ENCODE results near the gene FGD4.

FGD4 gene

GRCh38 chr12:32413412-32413811 lies 14.1 kb downstream of the FGD4 start:
- DNase-seq: no peak

DNA sequence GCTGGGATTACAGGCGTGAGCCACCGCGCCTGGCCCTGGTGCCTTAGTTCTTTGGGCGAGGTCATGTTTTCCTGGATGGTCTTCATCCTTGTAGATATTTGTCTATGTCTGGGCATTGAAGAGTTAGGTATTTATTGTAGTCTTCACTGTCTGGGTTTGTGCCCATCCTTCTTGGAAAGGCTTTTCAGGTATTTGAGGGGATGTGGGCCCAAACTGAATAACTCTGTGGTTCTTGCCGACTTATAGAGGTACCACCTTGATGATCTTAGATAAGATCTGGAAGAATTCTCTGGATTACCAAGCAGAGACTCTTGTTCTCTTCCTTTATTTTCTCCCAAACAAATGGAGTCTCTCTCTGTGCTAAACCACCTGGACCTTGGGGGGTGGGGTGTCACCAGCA lies 18.9 kb downstream of the FGD4 start:
- DNase-seq: no peak

- DNase-seq: no peak
These were observed 19.7 kb downstream of the FGD4 start for GRCh38 chr12:32418903-32419519.

DNA sequence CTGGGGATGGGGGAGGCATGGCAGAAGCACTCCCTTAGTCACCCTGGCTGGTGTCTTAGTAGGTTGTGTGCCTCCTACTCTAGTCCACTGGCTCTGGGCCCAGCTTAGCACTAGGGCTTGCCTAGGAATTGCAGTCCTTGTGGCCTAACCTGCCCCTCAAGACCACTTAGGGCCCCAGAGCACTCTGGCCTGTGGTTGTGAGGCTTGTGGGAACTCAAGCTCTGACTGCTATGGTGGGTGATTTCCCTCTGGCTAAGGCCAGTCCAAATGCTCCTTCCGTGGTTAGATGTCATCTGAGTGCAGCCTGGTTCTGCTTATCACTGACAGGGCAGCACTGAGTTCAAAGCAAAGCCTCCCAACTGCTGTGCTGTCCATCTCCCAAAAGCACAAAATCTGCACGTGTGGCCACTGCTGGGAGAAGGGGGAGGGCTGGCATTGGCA lies 20.2 kb downstream of the FGD4 start:
- no peak for DNase-seq

DNA sequence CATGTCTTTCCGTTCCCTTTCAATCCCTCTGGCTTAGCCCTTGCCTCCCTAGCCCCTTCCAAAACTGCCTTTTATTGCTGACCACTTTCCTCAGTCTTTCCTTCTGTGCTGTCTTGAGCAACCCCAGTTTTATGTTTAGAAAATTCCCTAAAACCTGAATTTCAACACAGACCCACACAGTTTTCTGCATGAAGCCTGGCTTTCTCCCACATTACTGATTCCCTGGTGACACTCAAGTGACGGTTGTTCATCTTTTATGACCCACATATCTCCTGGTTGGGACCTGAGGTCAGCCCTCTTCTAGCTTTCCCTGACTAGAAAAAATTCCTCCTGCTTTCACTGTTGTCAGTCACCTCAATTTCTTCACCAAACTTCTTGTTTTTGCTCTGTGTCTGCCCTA lies 21.0 kb downstream of the FGD4 start:
- DNase-seq: no peak

DNA sequence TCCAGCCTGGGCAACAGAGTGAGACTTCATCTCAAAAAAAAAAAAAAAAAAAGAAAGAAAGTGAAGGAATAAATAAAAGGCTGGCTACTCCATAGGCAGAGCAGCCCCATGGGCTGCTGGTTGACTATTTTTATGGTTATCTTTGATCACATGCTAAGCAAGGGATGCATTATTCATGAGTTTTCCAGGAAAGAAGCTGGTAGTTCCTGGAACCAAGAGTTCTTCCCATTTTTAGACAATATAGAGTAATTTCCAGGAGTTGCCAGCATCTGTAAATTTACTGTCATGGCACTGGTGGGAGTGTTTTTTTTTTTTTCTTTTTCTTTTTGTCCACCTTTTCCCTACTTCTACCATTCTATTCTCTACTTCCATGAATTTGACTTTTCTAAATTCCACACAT lies 24.2 kb downstream of the FGD4 start:
- DNase-seq: no peak

DNA sequence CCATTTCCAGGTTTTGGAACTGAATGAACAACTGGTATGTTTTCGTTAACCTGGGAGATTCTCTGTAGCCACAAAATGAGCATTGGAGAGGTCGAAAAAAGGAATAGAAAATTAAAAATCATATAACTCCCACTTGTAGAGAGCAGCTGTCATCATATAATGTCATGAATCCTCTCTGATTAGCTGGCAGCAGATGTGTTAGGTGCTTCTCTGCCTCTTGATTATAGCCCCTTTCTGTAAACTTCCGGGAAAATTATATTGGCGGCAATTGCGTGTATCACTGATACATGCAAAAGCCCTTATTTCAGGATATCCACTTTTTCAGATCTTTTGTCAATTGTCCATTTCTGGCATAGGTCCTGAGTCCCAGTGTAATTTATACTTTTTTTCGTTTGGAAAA lies 31.7 kb downstream of the FGD4 start:
- DNase-seq: no peak

- DNase-seq: no peak
These were observed 36.8 kb downstream of the FGD4 start for GRCh38 chr12:32435921-32436705.

DNA sequence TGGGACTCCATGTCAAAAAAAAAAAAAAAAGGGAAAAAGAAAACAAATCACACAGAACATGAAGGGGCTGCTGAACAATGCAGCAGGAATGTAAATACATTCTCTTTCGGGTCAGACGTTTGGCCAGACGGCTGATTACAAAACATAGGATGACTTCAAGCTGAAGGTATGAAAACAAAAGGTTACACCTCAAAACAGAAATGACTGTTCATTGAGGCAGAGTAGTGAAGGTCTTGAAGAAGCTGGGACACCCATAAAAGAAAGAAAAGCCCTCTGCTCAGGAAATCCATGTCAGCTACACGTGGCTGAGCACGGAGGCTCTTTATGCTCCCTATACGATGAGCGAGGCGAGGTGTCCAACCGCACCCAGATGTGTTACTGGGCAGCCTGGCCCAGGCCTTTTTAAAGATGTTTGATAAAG lies 37.7 kb downstream of the FGD4 start:
- no peak for DNase-seq

GRCh38 chr12:32440120-32440865 lies 40.9 kb downstream of the FGD4 start:
- DNase-seq: no peak

GRCh38 chr12:32443491-32443890 lies 44.1 kb downstream of the FGD4 start:
- no peak for DNase-seq

DNA sequence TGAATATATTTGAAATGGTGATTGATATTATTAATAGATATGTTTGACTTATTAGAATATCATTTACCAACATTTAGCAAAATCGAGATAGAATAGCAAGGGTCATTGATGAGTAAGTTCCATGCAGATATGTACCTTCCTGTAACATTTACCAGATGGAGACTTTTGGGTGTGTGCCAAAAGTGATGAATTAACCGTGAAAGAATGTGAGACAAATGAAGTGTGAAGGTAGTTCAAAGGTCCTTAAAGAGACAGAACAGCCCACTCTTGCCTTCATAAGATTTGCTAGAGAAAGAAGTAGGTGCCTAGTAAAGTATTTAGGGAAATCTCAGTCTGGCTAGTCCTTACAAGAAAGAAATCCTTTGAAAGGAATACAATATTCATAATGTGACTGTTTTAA lies 45.5 kb downstream of the FGD4 start:
- DNase-seq: no peak

DNA sequence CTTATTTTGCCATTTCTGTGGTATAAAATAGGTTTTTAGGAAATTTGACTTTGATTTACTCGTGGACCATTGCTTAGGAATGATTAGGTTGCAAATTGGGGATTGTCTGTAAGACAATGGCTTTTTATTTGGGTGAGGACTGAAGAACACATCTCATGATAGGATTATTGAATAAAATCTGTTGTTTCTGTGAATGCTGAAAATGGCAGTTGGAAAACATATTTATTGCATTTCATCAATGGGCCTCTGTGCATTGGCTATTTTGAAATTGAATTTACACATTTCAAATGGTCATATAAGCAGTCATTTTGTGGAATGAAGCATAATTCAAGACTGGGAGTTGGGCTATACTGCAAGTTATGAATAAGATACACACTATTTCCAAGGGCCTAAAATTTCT lies 46.0 kb downstream of the FGD4 start:
- no peak for DNase-seq

DNA sequence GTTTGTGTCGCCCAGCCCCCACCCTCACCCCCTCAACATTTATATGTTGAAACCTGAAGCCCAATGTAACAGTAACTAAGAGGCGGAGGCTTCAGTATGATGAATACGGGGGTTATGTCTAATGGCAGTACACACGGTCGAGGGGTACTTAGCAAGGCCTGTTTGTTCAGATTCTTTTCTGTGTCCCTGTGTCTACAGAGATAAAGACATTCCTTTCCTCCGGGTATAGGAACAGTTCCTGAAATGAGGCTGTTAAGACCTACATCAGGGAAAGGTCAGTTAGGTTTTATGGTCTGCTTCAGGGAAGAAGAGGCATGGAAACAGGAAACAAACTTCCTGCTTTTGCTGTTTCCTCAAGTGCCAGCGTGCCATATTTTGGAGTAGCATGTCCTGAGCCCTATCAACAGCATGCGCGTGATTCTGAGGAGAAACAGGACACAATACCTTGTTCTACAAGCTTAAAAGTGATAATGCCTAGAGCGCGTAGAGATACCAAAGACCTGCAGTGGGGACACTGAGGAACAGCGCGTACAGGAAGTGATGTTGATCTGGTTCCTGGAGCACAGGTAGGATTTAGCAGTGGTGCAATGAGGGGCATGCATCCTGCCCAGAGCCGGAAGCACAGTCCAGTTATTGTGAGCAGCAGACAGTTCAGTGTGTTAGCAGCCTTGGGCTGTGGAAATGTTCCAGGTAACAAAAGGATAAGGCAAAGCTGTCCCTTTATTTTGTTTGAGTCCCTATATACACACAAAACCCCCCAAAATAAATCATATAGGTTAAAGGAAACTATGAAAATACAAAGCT lies 47.2 kb downstream of the FGD4 start:
- DNase-seq: no peak

DNA sequence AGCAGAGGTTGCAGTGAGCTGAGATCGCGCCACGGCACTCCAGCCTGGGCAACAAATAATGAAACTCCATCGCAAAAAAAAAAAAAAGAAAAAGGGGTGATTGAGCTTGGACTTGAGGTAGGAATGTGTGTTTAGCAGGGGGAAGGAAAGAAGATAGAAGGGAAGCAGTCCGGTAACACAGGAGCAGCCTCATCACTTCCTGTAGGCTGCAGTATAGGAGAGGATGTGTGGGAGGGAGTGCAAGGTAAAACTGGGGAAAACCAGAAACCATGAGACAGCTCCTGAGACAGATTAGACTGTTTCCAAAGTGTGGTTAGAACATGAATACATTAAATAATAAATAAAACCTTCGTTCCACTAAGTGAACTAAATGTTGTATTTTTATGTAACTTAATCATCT lies 49.2 kb downstream of the FGD4 start:
- DNase-seq: no peak

DNA sequence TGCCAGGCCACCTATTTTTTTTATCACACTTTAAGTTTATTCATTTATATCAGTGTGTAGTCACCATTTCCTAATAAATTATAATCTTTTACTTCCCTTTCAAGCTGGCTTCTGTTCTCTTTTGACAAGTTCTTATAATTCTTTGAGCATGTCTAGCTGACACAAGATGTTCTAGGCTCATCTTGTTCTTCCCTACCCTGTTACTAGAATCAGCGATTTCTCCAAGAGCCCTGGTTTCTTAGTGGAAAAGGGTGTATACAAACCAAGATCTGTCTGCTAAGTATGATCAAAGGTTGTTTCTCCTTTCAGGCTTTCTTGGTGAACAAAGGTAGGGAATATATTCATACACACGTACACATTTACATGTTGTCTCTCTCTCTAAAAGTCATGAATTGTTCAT lies 51.0 kb downstream of the FGD4 start:
- DNase-seq: no peak

- DNase-seq: no peak
These were observed 51.4 kb downstream of the FGD4 start for GRCh38 chr12:32450768-32451167.

DNA sequence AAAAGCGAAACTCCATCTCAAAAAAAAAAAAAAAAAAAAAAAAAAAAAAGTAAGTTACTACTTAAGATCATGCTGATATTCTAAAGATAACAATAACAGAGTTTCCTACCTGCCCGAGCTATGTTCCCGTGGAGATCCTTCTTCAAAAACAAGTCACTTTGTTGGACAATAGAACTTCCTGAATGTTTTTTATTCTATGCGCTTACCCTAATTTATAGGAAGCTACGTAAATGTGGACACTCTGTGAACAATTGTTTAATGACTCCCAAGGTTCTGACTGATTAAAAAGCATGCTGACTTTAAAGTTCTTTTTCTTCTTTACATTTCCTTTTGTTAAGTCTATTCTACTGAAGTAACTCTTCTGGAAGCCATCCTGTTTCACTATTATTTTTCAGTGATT lies 52.5 kb downstream of the FGD4 start:
- DNase-seq: no peak

DNA sequence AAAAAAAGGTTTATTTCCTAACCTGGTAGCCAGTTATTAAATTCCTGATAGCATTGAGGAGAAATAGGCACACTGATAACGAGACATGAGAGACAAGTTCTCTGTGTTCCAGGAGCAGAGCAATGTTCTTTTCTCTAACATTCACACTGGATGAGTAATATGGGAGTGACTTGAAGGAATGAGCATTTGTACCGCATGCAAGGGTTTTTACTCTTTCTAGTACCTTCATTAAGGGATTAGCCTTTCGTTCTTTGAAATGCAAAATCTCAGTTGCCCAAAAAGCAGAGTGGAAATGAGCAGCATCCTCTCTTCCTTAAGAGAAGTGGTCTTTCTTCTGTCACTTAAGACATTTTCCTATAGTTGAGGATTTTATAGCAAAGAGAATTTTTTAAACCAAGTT lies 54.7 kb downstream of the FGD4 start:
- DNase-seq: no peak

- no peak for DNase-seq
These were observed 55.5 kb downstream of the FGD4 start for GRCh38 chr12:32454866-32455265.

GRCh38 chr12:32455607-32456071 lies 56.3 kb downstream of the FGD4 start:
- DNase-seq: no peak

DNA sequence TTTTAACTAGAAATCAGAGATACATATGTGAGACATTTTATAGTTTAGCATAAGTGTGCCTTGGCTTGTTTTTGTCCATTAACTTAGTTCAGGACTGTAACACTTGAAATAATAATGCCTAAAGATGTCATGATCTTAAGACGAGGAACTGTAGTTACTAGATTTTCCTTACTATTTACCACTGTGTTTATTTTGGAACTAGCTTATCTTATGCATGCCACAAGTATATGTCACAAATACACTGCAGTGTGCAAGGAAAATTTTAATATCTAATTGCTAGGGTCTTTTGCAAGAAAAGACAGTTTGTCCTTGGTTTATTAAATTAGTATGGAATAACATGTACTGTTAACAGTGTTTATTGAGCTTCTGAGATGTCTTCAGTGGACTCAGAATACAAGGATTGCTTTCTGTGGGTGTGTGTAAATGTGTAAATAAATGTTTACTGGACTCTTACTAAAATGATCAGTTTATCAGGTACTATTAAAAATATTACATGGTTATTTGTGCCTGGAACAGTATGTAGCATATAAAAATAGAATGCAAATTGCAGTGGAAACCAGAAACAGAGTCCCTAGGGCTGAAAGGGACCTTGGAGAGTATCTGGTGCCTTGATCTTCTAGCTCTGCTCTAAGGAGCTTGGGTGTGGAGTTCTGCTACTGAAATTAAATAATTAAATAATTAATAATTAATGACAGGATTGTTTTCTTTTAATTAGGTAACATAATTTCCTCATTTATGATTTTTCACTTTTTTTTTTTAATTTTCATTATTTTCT lies 58.1 kb downstream of the FGD4 start:
- DNase-seq: no peak
